Ascending aorta (tissue), 2 donors: ENCODE results near the gene NUP153. TPM values are rescaled to one million over a fixed set of nuclear protein-coding genes. Genes with fewer than 3 reads are reported as not detected.
"Not testable (repeated sequence)": the region's sequence is repeated elsewhere in the genome, so short reads cannot be mapped to it uniquely, and the experiment has no call there.

Experiments used
- DNase-seq, 2 donors: peaks; one replicate each; pipeline ENCODE4 v3.0.0-alpha.2; 2019; ENCODE audit warnings: low spot score in 2 of 2
- H3K27ac ChIP-seq, 2 donors: fragments of 200-600 bp; sonication (generic); one replicate each; pipeline ENCODE4 v1.5.1; 2016 to 2017; ENCODE audit warnings: mild to moderate bottlenecking in 1 of 2
- H3K27me3 ChIP-seq: fragments of 200-600 bp; sonication (generic); one replicate; pipeline ENCODE4 v1.5.1; 2017
- H3K36me3 ChIP-seq, 2 donors: fragments of 200-600 bp; sonication (generic); one replicate each; pipeline ENCODE4 v1.5.1; 2016
- H3K4me1 ChIP-seq, 2 donors: fragments of 200-600 bp; sonication (generic); one replicate each; pipeline ENCODE4 v1.5.1; 2016 to 2017; ENCODE audit warnings: mild to moderate bottlenecking in 1 of 2
- H3K4me3 ChIP-seq, 2 donors: fragments of 200-600 bp; sonication (generic); one replicate each; pipeline ENCODE4 v1.5.1; 2016 to 2017; ENCODE audit warnings: mild to moderate bottlenecking in 1 of 2
- H3K9me3 ChIP-seq, 2 donors: fragments of 200-600 bp; sonication (generic); one replicate each; pipeline ENCODE4 v1.5.1; 2016
- intact Hi-C: fragments of 100-400 bp; cut with DNase I; formaldehyde crosslinking; loops from one replicate; pipeline ENCODE4 v1.15.1; 2023
- total RNA-seq: library from RNA; depleted of rRNA; stranded (reverse); fragments of >200 nt; gene quantifications from one replicate; pipeline ENCODE4 v1.1.0, GENCODE V29; 2016
- TF ChIP-seq, protein P1 (sequence below), 3 experiments: fragments of 200-600 bp in 2 of 3; fragments of 450-650 bp in 1 of 3; sonication (generic) in 2 of 3; IDR thresholded peaks; one replicate each; pipeline ENCODE4 v1.5.1; 2016 to 2019; ENCODE audit warnings: antibody characterized with exemption in 3 of 3, mild to moderate bottlenecking in 1 of 3, moderate library complexity in 1 of 3

Gene NUP153
- total RNA-seq, 1 donor from 2014 or later = 11.8 TPM

DNA sequence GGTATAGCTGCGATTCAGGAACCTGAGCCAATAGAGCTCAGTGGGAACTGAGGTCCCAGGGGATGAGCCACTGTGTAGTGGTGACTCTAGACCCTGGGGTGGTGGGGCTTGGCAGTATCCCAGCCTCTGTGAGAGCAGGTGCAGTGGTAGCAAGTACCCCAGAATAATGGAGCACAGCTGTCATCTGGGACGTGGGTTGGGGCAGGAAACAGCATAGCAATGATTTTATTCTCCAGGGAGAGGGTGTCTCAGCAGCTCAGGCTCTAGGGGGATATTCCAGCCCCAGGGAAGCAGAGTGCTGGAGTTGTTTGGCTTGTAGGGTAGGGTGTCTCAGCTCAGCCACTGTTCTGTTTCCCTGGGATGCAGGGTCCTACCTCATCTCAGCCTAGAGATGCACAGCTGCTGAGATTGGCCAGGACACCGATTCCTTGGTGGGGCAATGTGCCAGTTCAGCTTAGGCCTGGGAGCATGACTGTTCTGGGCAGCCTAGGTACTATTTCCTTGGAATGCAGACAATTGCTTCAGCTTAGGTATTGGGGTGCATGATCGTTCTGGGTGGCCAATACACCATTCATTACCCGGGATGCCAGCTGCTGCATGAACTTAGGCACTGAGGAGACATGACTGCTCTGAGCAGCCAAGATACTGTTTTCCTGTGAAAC is 34.0 kb upstream of the NUP153 start:
- H3K4me3 ChIP-seq = no peak overlapping the region
- H3K27ac ChIP-seq = no peak overlapping the region
- no peak for DNase-seq
- H3K9me3 ChIP-seq = peaks cover 0 to 21% of the 10 kb centered on the region in 2 donors
- intact Hi-C loops = no loop called here
- H3K4me1 ChIP-seq = no peaks in the 10 kb centered on the region
- no peaks in the 10 kb centered on the region for H3K36me3 ChIP-seq
- TF ChIP-seq, protein P1, sequence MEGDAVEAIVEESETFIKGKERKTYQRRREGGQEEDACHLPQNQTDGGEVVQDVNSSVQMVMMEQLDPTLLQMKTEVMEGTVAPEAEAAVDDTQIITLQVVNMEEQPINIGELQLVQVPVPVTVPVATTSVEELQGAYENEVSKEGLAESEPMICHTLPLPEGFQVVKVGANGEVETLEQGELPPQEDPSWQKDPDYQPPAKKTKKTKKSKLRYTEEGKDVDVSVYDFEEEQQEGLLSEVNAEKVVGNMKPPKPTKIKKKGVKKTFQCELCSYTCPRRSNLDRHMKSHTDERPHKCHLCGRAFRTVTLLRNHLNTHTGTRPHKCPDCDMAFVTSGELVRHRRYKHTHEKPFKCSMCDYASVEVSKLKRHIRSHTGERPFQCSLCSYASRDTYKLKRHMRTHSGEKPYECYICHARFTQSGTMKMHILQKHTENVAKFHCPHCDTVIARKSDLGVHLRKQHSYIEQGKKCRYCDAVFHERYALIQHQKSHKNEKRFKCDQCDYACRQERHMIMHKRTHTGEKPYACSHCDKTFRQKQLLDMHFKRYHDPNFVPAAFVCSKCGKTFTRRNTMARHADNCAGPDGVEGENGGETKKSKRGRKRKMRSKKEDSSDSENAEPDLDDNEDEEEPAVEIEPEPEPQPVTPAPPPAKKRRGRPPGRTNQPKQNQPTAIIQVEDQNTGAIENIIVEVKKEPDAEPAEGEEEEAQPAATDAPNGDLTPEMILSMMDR (IDR thresholded peaks at IDR 0.05) = no peak
- H3K27me3 ChIP-seq = no peaks in the 10 kb centered on the region

DNA sequence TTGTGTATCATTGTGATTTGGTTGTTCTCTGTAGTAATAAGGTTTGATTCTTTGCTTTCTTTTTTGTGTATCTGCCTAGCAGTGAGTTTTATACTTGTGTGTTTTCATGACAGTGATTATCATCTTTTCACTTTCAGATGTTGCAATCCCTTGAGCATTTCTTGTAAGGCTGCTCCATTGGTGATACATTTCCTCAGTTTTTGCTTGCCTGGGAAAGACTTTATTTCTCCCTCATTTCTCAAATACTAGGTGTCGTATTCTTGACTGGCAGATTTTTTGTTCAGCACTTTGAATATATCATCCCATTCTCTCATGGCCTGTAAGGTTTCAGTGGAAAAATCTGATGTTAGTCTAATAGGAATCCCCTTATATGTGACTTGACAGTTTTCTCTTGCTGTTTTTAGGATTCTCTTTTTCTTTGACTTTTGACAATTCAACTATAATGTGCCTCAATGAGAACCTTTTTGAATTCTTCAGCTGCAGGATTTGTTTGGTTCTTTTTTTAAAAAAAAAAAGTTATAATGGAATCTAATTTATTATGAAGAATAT is 31.1 kb upstream of the NUP153 start:
- intact Hi-C loops = no loop called here
- no peaks in the 10 kb centered on the region for H3K4me1 ChIP-seq
- TF ChIP-seq, protein P1 (IDR thresholded peaks at IDR 0.05) = no peak
- peaks cover 0 to 21% of the 10 kb centered on the region in 2 donors for H3K9me3 ChIP-seq
- H3K27ac ChIP-seq = no peak overlapping the region
- H3K36me3 ChIP-seq = no peaks in the 10 kb centered on the region
- no peak overlapping the region for H3K4me3 ChIP-seq
- no peak for DNase-seq
- H3K27me3 ChIP-seq = no peaks in the 10 kb centered on the region

DNA sequence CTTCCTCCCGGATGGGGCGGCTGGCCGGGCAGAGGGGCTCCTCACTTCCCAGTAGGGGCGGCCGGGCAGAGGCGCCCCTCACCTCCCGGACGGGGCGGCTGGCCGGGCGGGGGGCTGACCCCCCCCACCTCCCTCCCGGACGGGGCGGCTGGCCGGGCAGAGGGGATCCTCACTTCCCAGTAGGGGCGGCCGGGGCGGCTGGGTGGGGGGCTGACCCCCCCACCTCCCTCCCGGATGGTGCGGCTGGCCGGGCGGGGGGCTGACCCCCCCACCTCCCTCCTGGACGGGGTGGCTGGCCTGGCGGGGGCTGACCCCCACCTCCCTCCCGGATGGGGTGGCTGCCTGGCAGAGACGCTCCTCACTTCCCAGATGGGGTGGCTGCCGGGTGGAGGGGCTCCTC is 28.6 kb upstream of the NUP153 start:
- H3K4me3 ChIP-seq, DNase-seq, H3K27ac ChIP-seq, H3K27me3 ChIP-seq, intact Hi-C loops, H3K4me1 ChIP-seq, H3K36me3 ChIP-seq: not testable (repeated sequence)
- H3K9me3 ChIP-seq = peaks cover 0 to 21% of the 10 kb centered on the region in 2 donors

DNA sequence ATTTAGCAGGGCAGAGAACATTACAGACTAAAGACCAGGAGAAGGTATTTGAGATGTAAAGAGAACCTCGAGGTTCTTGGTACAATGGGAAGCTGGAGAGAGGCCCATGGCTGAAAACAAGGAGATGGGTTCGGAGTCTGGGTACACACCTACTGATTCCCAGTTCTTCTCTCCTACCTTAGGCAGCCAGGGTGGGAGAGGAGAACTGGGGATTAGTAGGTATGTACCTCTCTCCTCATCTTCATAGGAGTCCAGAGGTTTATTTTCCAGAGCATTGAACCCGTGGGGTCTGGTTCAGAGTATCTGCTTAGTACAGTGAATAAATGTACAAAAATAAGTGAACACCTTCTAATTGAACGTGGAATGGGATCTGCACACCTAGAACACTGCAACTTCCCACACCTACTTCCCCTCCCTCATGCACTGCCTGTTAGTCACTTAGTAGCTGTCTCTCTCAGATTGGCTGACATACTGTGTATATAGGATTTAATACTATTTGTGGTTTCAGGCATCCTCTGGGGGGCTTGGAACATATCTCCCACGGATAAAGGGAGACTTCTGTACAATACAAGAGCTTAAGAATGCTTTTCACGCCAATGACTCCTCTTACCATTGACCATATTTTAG is 23.5 kb upstream of the NUP153 start:
- Histone ChIP-seq H3K9me3 (no peaks in the 10 kb centered on the region), H3K27me3 (no peaks in the 10 kb centered on the region), H3K36me3 (no peaks in the 10 kb centered on the region), H3K4me3 (no peak overlapping the region), H3K4me1 (no peaks in the 10 kb centered on the region), H3K27ac (no peak overlapping the region)
- intact Hi-C loops = no loop called here
- DNase-seq = no peak
- TF ChIP-seq, protein P1 (IDR thresholded peaks at IDR 0.05) = no peak

DNA sequence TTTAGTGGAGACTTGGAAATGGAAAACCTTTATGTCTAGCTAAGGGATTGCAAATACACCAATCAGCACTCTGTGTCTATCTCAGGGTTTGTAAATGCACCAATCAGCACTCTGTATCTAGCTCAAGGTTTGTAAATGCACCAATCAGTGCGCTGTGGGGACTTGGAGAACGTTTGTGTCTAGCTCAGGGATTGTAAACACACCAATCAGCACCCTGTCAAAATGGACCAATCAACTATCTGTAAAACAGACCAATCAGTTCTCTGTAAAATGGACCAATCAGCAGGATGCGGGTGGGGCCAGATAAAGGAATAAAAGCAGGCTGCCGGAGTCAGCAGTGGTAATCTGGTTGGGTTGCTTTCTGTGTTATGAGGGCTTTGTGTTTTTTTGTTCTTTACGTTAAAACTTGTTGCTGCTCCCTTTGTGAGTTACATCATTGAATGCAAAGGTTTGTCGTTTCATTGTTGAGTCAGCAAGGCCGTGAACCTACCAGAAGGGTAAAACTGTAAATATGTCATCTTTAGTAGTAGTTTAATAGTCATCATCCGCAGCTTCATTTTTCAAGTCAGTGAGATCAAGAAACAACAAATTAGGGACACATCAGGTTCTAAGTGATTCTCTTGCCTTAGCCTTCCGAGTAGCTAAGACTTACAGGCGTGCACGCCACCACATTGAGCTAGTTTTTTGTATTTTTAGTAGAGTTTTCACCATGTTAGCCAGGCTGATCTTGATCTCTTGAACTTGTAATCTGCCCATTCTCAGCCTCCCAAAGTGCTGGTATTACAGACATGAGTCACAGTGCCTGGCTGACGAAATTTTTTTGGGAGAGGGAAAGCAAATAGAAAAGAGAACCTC is 22.7 kb upstream of the NUP153 start:
- DNase-seq = no peak
- TF ChIP-seq, protein P1 (IDR thresholded peaks at IDR 0.05) = no peak
- intact Hi-C loops = no loop called here
- Histone ChIP-seq H3K27me3 (no peaks in the 10 kb centered on the region), H3K36me3 (no peaks in the 10 kb centered on the region), H3K9me3 (no peaks in the 10 kb centered on the region), H3K4me3 (no peak overlapping the region), H3K27ac (no peak overlapping the region), H3K4me1 (no peaks in the 10 kb centered on the region)
